Activated CD8-positive, alpha-beta memory T cell treated with anti-CD3 and anti-CD28 coated beads, Interleukin-2, amount 50 U/mL, for 24 hours (primary cell): Measurements from ENCODE around the gene IL11RA.

Experiments
- DNase-seq: peaks from one replicate; pipeline ENCODE4 v3.0.0-alpha.2; 2020; ENCODE audit errors: extremely low read depth

IL11RA gene

GRCh38 chr9:34651876-34652601 is at the start of gene IL11RA:
IL11RA (plus strand) TSS chr9:34652185; CDS start chr9:34655218, 3,033 bp downstream.
- no peak for DNase-seq

- peak; percentile 49 for DNase-seq
Observed at GRCh38 chr9:34603610-34604231, 48.3 kb upstream of the IL11RA start.

GRCh38 chr9:34606190-34606589 is 45.8 kb upstream of the IL11RA start:
- DNase-seq: no peak

GRCh38 chr9:34606905-34607304 is 45.1 kb upstream of the IL11RA start:
- DNase-seq: no peak

- no peak for DNase-seq
Observed at GRCh38 chr9:34607331-34607730, 44.7 kb upstream of the IL11RA start.

- DNase-seq: no peak
Observed at GRCh38 chr9:34610434-34611206, 41.4 kb upstream of the IL11RA start.

- DNase-seq: no peak
Observed at GRCh38 chr9:34611251-34611810, 40.7 kb upstream of the IL11RA start.

- DNase-seq: peak; percentile 45
Observed at GRCh38 chr9:34611811-34612787, 39.9 kb upstream of the IL11RA start, which contains the start of gene RPP25L. RPP25L (minus strand) TSS chr9:34612097; CDS start chr9:34611296, 801 bp downstream.

- peak; percentile 21 for DNase-seq
Observed at GRCh38 chr9:34612788-34613390, 39.1 kb upstream of the IL11RA start.

GRCh38 chr9:34615132-34615531 is 36.9 kb upstream of the IL11RA start:
- DNase-seq: no peak

GRCh38 chr9:34620061-34620994 is 31.7 kb upstream of the IL11RA start, which contains the start of gene DCTN3:
DCTN3 (minus strand) TSS chr9:34620495; CDS start chr9:34620464, 31 bp downstream.
- DNase-seq: peak; percentile 83

GRCh38 chr9:34623374-34624235 is 28.4 kb upstream of the IL11RA start:
- DNase-seq: no peak

- no peak for DNase-seq
Observed at GRCh38 chr9:34624475-34625185, 27.4 kb upstream of the IL11RA start.

- no peak for DNase-seq
Observed at GRCh38 chr9:34625186-34625486, 26.8 kb upstream of the IL11RA start.

- no peak for DNase-seq
Observed at GRCh38 chr9:34627716-34628655, 24.0 kb upstream of the IL11RA start.

GRCh38 chr9:34628656-34629490 is 23.1 kb upstream of the IL11RA start, which contains the start of gene ARID3C:
ARID3C (minus strand) TSS chr9:34629066; CDS start chr9:34628014, 1,052 bp downstream.
- no peak for DNase-seq
